Neural cell (in vitro differentiated cells): Measurements from ENCODE around the gene LNX1. TPM values are rescaled to one million over a fixed set of nuclear protein-coding genes. Genes with fewer than 3 reads are reported as not detected.

Experiments
- H2AFZ ChIP-seq: fragments of 200-600, 300-800 bp; sonication (generic), shearing (Covaris generic); 2 replicates; pipeline ENCODE4 v1.6.0; 2014; ENCODE audit warnings: low read depth, mild to moderate bottlenecking, antibody characterized with exemption, low read length, moderate library complexity
- H3F3A ChIP-seq: fragments of 200-600 bp; shearing (Covaris generic); 2 replicates; pipeline ENCODE4 v1.6.1; 2016; ENCODE audit warnings: mild to moderate bottlenecking, moderate library complexity, mixed read lengths, antibody characterized with exemption, low read length; ENCODE audit not compliant: insufficient read depth, poor library complexity, severe bottlenecking
- H3K27ac ChIP-seq: fragments of 200-600, 300-800 bp; sonication (generic), shearing (Covaris generic); 2 replicates; pipeline ENCODE4 v1.5.1; 2014; ENCODE audit warnings: mild to moderate bottlenecking, low read length, moderate library complexity
- H3K27me3 ChIP-seq: fragments of 300-800, 200-600 bp; sonication (generic), shearing (Covaris generic); 2 replicates; pipeline ENCODE4 v1.6.0; 2014; ENCODE audit warnings: mild to moderate bottlenecking, low read depth, low read length, moderate library complexity; ENCODE audit not compliant: insufficient read depth
- H3K36me3 ChIP-seq: fragments of 300-800, 200-600 bp; sonication (generic), shearing (Covaris generic); 2 replicates; pipeline ENCODE4 v1.5.1; 2014; ENCODE audit warnings: mild to moderate bottlenecking, antibody characterized with exemption, low read length, moderate library complexity; ENCODE audit not compliant: insufficient read depth
- H3K4me2 ChIP-seq: fragments of 300-800, 200-600 bp; sonication (generic), shearing (Covaris generic); 2 replicates; pipeline ENCODE4 v1.6.0; 2014; ENCODE audit warnings: mild to moderate bottlenecking, low read length
- H3K4me3 ChIP-seq: fragments of 300-800, 200-600 bp; sonication (generic), shearing (Covaris generic); 2 replicates; pipeline ENCODE4 v1.5.1; 2014; ENCODE audit warnings: mild to moderate bottlenecking, low read length, moderate library complexity
- H3K79me2 ChIP-seq: fragments of 200-600 bp; shearing (Covaris generic); replicated peaks from 2 replicates; pipeline ENCODE4 v1.6.0; 2014; ENCODE audit warnings: mild to moderate bottlenecking, low read length, moderate library complexity; ENCODE audit not compliant: insufficient read depth
- H3K9ac ChIP-seq: fragments of 300-800, 200-600 bp; sonication (generic), shearing (Covaris generic); 2 replicates; pipeline ENCODE4 v1.6.1; 2016; ENCODE audit warnings: mild to moderate bottlenecking, low read length, mixed read lengths
- H3K9me2 ChIP-seq: fragments of 200-600 bp; shearing (Covaris generic); 2 replicates; pipeline ENCODE4 v1.6.1; 2016; ENCODE audit warnings: mild to moderate bottlenecking, low read length, mixed read lengths; ENCODE audit not compliant: insufficient read depth
- H3K9me3 ChIP-seq: fragments of 200-600, 300-800 bp; sonication (generic), shearing (Covaris generic); 2 replicates; pipeline ENCODE4 v1.6.1; 2016; ENCODE audit warnings: mild to moderate bottlenecking, mixed run types, low read length, moderate library complexity, mixed read lengths
- H4K20me1 ChIP-seq: fragments of 200-600 bp; shearing (Covaris generic); 2 replicates; pipeline ENCODE4 v1.6.1; 2016; ENCODE audit warnings: mild to moderate bottlenecking, mixed run types; ENCODE audit not compliant: insufficient read depth
- EP300 ChIP-seq: fragments of 450-650 bp; conservative IDR thresholded peaks from 2 replicates; pipeline ENCODE4 v1.6.1; 2014; ENCODE audit warnings: antibody characterized with exemption, mild to moderate bottlenecking, moderate library complexity; ENCODE audit not compliant: poor library complexity, severe bottlenecking
- EZH2 ChIP-seq: fragments of 200-600, 300-800 bp; shearing (Covaris generic), sonication (generic); IDR thresholded peaks from 2 replicates; pipeline ENCODE4 v1.6.1; 2014; ENCODE audit warnings: antibody characterized with exemption, low read length, borderline replicate concordance, mild to moderate bottlenecking; ENCODE audit not compliant: insufficient read depth, poor library complexity, severe bottlenecking
- MXI1 ChIP-seq: fragments of 450-650 bp; conservative IDR thresholded peaks from 2 replicates; pipeline ENCODE4 v1.6.1; 2014; ENCODE audit warnings: antibody characterized with exemption, mild to moderate bottlenecking; ENCODE audit not compliant: poor library complexity, severe bottlenecking
- POLR2AphosphoS5 ChIP-seq: IDR thresholded peaks from 2 replicates; pipeline ENCODE4 v1.6.1; 2012
- RAD21 ChIP-seq: fragments of 450-650 bp; conservative IDR thresholded peaks from 2 replicates; pipeline ENCODE4 v1.6.1; 2014; ENCODE audit warnings: antibody characterized with exemption, mild to moderate bottlenecking, moderate library complexity
- SMC3 ChIP-seq: fragments of 450-650 bp; conservative IDR thresholded peaks from 2 replicates; pipeline ENCODE4 v1.6.1; 2014; ENCODE audit warnings: antibody characterized with exemption, mild to moderate bottlenecking, moderate library complexity; ENCODE audit not compliant: poor library complexity
- TAF1 ChIP-seq: IDR thresholded peaks from 2 replicates; pipeline ENCODE4 v1.6.1; 2012; ENCODE audit warnings: low read depth
- polyA plus RNA-seq: library from polyadenylated mRNA; depleted of rRNA; stranded (reverse); fragments of >200 nt; gene quantifications from 2 replicates; pipeline ENCODE4 v1.2.3, GENCODE V29; 2014
- TF ChIP-seq, protein P1 (sequence below): IDR thresholded peaks from 2 replicates; pipeline ENCODE4 v1.6.1; 2012; ENCODE audit warnings: borderline replicate concordance
- TF ChIP-seq, protein P2 (sequence below): fragments of 450-650 bp; IDR thresholded peaks from 2 replicates; pipeline ENCODE4 v1.5.1; 2014; ENCODE audit warnings: antibody characterized with exemption, mild to moderate bottlenecking, moderate library complexity; ENCODE audit not compliant: poor library complexity, severe bottlenecking

Gene LNX1
- polyA plus RNA-seq, 1 donor from 2014 or later: 3.4 TPM

DNA sequence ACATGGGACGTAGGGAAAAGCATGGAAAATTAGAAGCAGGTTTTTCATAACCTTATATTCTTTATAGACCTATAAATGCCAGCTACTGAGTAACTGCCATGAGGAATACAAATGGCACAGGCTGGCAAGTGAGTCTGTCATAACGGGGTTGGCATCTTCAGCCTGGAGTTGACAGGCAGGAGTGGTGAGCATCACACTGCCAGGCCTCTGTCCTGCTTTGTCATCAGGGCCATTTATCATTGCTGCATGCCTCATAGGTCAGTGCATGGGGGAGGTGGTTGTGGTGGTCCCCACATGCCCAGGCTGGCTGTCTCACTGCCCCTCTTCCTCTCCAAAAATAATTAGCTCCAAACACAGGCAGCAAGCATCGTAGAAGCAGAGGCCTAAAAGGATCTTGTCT lies 72.5 kb downstream of the LNX1 start:
- Histone ChIP-seq H4K20me1 (no peaks in the 10 kb centered on the region), H3K27me3 (no peaks in the 10 kb centered on the region), H3K9ac (no peak overlapping the region), H3K9me3 (no peaks in the 10 kb centered on the region), H3K4me2 (no peak overlapping the region), H3K4me3 (no peak overlapping the region), H3F3A (no peaks in the 10 kb centered on the region), H3K79me2 (no peaks in the 10 kb centered on the region), H3K36me3 (no peaks in the 10 kb centered on the region), H3K9me2 (no peaks in the 10 kb centered on the region), H3K27ac (no peak overlapping the region), H2AFZ (no peak overlapping the region)
- TF ChIP-seq EP300 (no peak), SMC3 (no peak), RAD21 (no peak), EZH2 (no peak), POLR2AphosphoS5 (no peak), TAF1 (no peak), MXI1 (no peak)
- TF ChIP-seq, protein P1, sequence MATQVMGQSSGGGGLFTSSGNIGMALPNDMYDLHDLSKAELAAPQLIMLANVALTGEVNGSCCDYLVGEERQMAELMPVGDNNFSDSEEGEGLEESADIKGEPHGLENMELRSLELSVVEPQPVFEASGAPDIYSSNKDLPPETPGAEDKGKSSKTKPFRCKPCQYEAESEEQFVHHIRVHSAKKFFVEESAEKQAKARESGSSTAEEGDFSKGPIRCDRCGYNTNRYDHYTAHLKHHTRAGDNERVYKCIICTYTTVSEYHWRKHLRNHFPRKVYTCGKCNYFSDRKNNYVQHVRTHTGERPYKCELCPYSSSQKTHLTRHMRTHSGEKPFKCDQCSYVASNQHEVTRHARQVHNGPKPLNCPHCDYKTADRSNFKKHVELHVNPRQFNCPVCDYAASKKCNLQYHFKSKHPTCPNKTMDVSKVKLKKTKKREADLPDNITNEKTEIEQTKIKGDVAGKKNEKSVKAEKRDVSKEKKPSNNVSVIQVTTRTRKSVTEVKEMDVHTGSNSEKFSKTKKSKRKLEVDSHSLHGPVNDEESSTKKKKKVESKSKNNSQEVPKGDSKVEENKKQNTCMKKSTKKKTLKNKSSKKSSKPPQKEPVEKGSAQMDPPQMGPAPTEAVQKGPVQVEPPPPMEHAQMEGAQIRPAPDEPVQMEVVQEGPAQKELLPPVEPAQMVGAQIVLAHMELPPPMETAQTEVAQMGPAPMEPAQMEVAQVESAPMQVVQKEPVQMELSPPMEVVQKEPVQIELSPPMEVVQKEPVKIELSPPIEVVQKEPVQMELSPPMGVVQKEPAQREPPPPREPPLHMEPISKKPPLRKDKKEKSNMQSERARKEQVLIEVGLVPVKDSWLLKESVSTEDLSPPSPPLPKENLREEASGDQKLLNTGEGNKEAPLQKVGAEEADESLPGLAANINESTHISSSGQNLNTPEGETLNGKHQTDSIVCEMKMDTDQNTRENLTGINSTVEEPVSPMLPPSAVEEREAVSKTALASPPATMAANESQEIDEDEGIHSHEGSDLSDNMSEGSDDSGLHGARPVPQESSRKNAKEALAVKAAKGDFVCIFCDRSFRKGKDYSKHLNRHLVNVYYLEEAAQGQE: no peak
- TF ChIP-seq, protein P2, sequence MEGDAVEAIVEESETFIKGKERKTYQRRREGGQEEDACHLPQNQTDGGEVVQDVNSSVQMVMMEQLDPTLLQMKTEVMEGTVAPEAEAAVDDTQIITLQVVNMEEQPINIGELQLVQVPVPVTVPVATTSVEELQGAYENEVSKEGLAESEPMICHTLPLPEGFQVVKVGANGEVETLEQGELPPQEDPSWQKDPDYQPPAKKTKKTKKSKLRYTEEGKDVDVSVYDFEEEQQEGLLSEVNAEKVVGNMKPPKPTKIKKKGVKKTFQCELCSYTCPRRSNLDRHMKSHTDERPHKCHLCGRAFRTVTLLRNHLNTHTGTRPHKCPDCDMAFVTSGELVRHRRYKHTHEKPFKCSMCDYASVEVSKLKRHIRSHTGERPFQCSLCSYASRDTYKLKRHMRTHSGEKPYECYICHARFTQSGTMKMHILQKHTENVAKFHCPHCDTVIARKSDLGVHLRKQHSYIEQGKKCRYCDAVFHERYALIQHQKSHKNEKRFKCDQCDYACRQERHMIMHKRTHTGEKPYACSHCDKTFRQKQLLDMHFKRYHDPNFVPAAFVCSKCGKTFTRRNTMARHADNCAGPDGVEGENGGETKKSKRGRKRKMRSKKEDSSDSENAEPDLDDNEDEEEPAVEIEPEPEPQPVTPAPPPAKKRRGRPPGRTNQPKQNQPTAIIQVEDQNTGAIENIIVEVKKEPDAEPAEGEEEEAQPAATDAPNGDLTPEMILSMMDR: no peak

DNA sequence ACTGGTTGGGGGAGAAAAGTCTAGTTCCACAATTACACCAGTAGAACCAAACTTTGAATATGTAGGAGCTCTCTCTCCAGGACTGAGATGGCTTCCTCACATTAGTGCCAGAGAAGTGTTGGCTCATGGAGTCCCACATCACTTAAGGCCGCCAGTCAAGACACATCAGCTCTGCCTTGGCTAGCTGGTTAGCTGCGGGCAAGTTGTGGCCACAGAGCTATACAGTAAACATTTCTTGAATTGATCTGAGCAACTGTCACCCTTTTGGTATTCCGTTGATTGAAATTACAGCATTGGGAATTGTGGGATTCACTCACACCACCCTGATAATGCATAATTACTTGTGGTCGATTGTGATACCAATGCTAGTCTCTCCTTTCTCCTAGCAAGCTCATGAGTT lies 76.2 kb downstream of the LNX1 start:
- Histone ChIP-seq H2AFZ (no peak overlapping the region), H3K79me2 (no peaks in the 10 kb centered on the region), H3K4me3 (no peak overlapping the region), H3K36me3 (no peaks in the 10 kb centered on the region), H3K9ac (no peak overlapping the region), H4K20me1 (no peaks in the 10 kb centered on the region), H3F3A (no peaks in the 10 kb centered on the region), H3K4me2 (no peak overlapping the region), H3K9me2 (no peaks in the 10 kb centered on the region), H3K27ac (no peak overlapping the region), H3K9me3 (no peaks in the 10 kb centered on the region), H3K27me3 (no peaks in the 10 kb centered on the region)
- TF ChIP-seq TAF1 (no peak), SMC3 (no peak), EP300 (no peak), RAD21 (no peak), EZH2 (no peak)

DNA sequence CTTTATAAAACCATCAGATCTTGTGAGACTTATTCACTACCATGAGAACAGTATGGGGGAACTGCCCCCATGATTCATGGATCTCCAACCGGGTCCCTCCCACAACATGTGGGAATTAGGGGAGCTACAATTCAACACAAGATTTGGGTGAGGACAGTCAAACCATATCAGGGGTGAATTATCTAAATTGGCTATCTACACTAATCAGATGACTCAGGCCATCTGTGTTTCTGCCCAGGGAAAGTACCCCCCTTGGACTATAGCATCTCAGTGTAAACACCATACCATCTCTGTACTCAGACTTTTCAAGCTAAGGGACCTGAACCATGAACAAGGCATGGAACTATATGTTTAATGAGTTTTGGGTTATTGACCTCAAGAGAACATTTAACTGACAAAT lies 76.8 kb downstream of the LNX1 start:
- Histone ChIP-seq H3F3A (no peaks in the 10 kb centered on the region), H3K79me2 (no peaks in the 10 kb centered on the region), H3K4me3 (no peak overlapping the region), H3K9ac (no peak overlapping the region), H2AFZ (no peak overlapping the region), H3K4me2 (no peak overlapping the region), H3K27ac (no peak overlapping the region), H3K27me3 (no peaks in the 10 kb centered on the region), H4K20me1 (no peaks in the 10 kb centered on the region), H3K9me3 (no peaks in the 10 kb centered on the region), H3K36me3 (no peaks in the 10 kb centered on the region), H3K9me2 (no peaks in the 10 kb centered on the region)
- no peak for TF ChIP-seq EP300
- no peak for TF ChIP-seq TAF1
- TF ChIP-seq, protein P1: no peak
- TF ChIP-seq RAD21: no peak
- TF ChIP-seq MXI1: no peak
- TF ChIP-seq EZH2: no peak
- TF ChIP-seq SMC3: no peak
- TF ChIP-seq, protein P2: no peak
- TF ChIP-seq POLR2AphosphoS5: no peak
